HepG2 (cell line): ENCODE measurements around the gene SRI. TPM values are rescaled to one million over a fixed set of nuclear protein-coding genes. Genes with fewer than 3 reads are reported as not detected.
"Not testable (repeated sequence)": the region's sequence is repeated elsewhere in the genome, so short reads cannot be mapped to it uniquely, and the experiment has no call there.

Experiments
- ATAC-seq: fragments of 200-7000 bp; cut with Tn5 transposase; 3 replicates; pipeline ENCODE4 v1.9.1; 2020; ENCODE audit warnings: mild to moderate bottlenecking, moderate library complexity
- BruUV-seq: library from RNA; stranded (reverse); fragments of 400-500 nt; replicated peaks from 2 replicates; lab custom pipeline; 2021; lab: Mats Ljungman, UMichigan
- CTCF ChIA-PET: fragments of 300-600 bp; formaldehyde crosslinking; extraction: SDS; loops from one replicate; lab custom pipeline; 2021; ENCODE audit warnings: low total read pairs, inconsistent platforms, low intra/inter-chr PET ratio; lab: Yijun Ruan, JAX
- POLR2A ChIA-PET: fragments of 350-600 bp; sonication (Branson Sonifier 250); formaldehyde crosslinking; loops from one replicate; lab custom pipeline; 2020; ENCODE audit warnings: antibody characterized with exemption, inconsistent platforms; lab: Yijun Ruan, JAX
- DNase-seq: peaks from one replicate; pipeline ENCODE4 v3.0.0-alpha.2; 2015; ENCODE audit warnings: low spot score
- FAIRE-seq: peaks from 3 replicates; lab custom pipeline; 2011; peaks lifted over from hg19 to GRCh38; lab: Jason Lieb, UNC
- H2AFZ ChIP-seq: one replicate; pipeline ENCODE4 v1.6.1; 2011; ENCODE audit warnings: low read length, inconsistent platforms
- H3K27ac ChIP-seq: fragments of 300-600 bp; 3 replicates; pipeline ENCODE4 v1.8.0; 2011; ENCODE audit warnings: mixed run types, mild to moderate bottlenecking, mixed read lengths, low read length, inconsistent platforms; ENCODE audit not compliant: insufficient read depth; ENCODE audit errors: extremely low read length
- H3K27me3 ChIP-seq, 2 experiments: fragments of 200-600 bp in 1 of 2; 2 replicates in 1 of 2; 3 replicates in 1 of 2; pipeline versions ENCODE4 v1.6.0 to v1.8.0; 2011; ENCODE audit warnings: low read length in 2 of 2, mild to moderate bottlenecking in 2 of 2, moderate library complexity in 2 of 2, inconsistent platforms in 1 of 2; ENCODE audit not compliant: insufficient read depth in 2 of 2, control insufficient read depth in 1 of 2
- H3K36me3 ChIP-seq, 2 experiments: fragments of 200-600 bp in 1 of 2; replicated peaks in 1 of 2; 2 replicates in 1 of 2; 3 replicates in 1 of 2; pipeline versions ENCODE4 v1.5.1 to v1.8.0; 2011; ENCODE audit warnings: low read length in 2 of 2, inconsistent platforms in 1 of 2; ENCODE audit not compliant: insufficient read depth in 2 of 2, control insufficient read depth in 1 of 2
- H3K4me1 ChIP-seq: 2 replicates; pipeline ENCODE4 v1.5.1; 2012; ENCODE audit warnings: low read length, inconsistent platforms; ENCODE audit not compliant: insufficient read depth
- H3K4me2 ChIP-seq: 2 replicates; pipeline ENCODE4 v1.6.0; 2011; ENCODE audit warnings: low read depth, low read length, inconsistent platforms
- H3K4me3 ChIP-seq, 3 experiments: fragments of 200-600 bp in 1 of 3; sonication (generic), shearing (Covaris generic) in 1 of 3; replicated peaks in 1 of 3; 2 replicates each; pipeline ENCODE4 v1.5.1; 2011 to 2016; ENCODE audit warnings: low read length in 3 of 3, inconsistent platforms in 2 of 3, low read depth in 2 of 3, mild to moderate bottlenecking in 2 of 3, control low read depth in 1 of 3, mixed read lengths in 1 of 3; ENCODE audit not compliant: insufficient read depth in 1 of 3
- H3K79me2 ChIP-seq: one replicate; pipeline ENCODE4 v1.6.1; 2011; ENCODE audit warnings: low read length, inconsistent platforms; ENCODE audit not compliant: insufficient read depth
- H3K9ac ChIP-seq: 2 replicates; pipeline ENCODE4 v1.6.0; 2011; ENCODE audit warnings: mild to moderate bottlenecking, low read depth, low read length, inconsistent platforms; ENCODE audit not compliant: insufficient read depth
- H3K9me3 ChIP-seq: 2 replicates; pipeline ENCODE4 v1.5.1; 2012; ENCODE audit warnings: mild to moderate bottlenecking, low read length
- H4K20me1 ChIP-seq: 2 replicates; pipeline ENCODE4 v1.6.0; 2011; ENCODE audit warnings: inconsistent platforms, mild to moderate bottlenecking, low read length, moderate library complexity; ENCODE audit not compliant: insufficient read depth
- SRY ChIP-seq: sonication (generic); formaldehyde crosslinking; IDR thresholded peaks from 2 replicates; pipeline ENCODE4 v1.8.0; 2022; ENCODE audit warnings: mild to moderate bottlenecking, missing genetic modification reagents
- ZNF780A ChIP-seq: sonication (generic); formaldehyde crosslinking; IDR thresholded peaks from 2 replicates; pipeline ENCODE4 v1.8.0; 2022; ENCODE audit warnings: mild to moderate bottlenecking, missing genetic modification reagents, moderate library complexity
- WGBS: methylation state at CpG from one replicate; pipeline ENCODE4 v1.1.6; 2017; ENCODE audit warnings: low lambda C conversion rate; 5-methylcytosine and 5-hydroxymethylcytosine counted together
- in situ Hi-C: cut with HindIII; loops from 2 replicates; pipeline ENCODE4 v1.10.0; 2017; ENCODE audit warnings: low pct_unique_long_range_greater_than_20kb; ENCODE audit not compliant: extremely low pct_ligation_motif_present
- intact Hi-C: fragments of 100-400 bp; cut with micrococcal nuclease; formaldehyde crosslinking; loops from one replicate; pipeline ENCODE4 v1.10.0; 2022; ENCODE audit not compliant: unreplicated experiment
- polyA plus RNA-seq, 8 experiments: library from polyadenylated mRNA; depleted of rRNA in 3 of 8; stranded (reverse) in 7 of 8; unstranded in 1 of 8; fragments of >200 nt; fragmentation: Illumina TruSeq in 4 of 8; extraction: Trizol in 4 of 8; gene quantifications; 2 replicates each; pipeline versions ENCODE4 v1.2.1 to v1.2.3, GENCODE V29; 2011 to 2016; ENCODE audit warnings: low read depth in 4 of 8, missing spikeins in 1 of 8, mixed read lengths in 1 of 8; ENCODE audit not compliant: insufficient read depth in 1 of 8
- total RNA-seq, 5 experiments: library from RNA; depleted of rRNA; stranded (reverse); fragments of >200 nt; fragmentation: Illumina TruSeq; extraction: Trizol; gene quantifications; 2 replicates each; pipeline ENCODE4 v1.2.3, GENCODE V29; 2016; ENCODE audit warnings: low read depth in 1 of 5
- TF ChIP-seq, protein P1 (sequence below): sonication (generic); formaldehyde crosslinking; IDR thresholded peaks from 2 replicates; pipeline ENCODE4 v1.4.0; 2020; ENCODE audit warnings: missing genetic modification reagents, borderline replicate concordance
- TF ChIP-seq, protein P2 (sequence below): sonication (generic); formaldehyde crosslinking; IDR thresholded peaks from 2 replicates; pipeline ENCODE4 v1.4.0; 2020; ENCODE audit warnings: low read depth, mild to moderate bottlenecking, missing genetic modification reagents

SRI gene
- total and polyA plus RNA-seq, 2 of the 13 experiments (the other 11 are each of a cell fraction or from before 2014, with no cell fraction given), result 0.33 TPM; not detected in 1

DNA sequence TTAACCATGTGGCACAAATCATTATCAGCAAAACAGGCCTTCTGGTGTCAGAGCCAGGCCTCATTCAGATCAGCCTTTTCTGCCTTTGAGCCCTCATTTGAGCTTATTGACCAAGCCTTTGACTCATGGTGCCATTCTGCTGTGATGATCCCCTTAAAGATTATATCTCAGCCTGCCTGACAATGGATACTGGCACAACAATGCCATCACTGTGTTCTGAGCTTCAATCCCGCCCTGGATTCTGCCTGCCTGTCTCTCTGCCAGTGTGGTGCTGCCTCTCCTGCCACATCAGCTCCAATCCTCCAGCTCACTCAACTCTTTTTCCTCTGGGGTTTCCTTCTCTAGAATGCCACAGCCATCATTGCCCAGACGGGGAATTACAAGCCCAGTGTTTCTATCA is 52.6 kb downstream of the SRI start:
- Histone ChIP-seq H3K27me3 (no peaks in the 10 kb centered on the region), H3K4me1 (no peaks in the 10 kb centered on the region), H3K36me3 (no peaks in the 10 kb centered on the region), H3K4me2 (no peak overlapping the region), H4K20me1 (no peaks in the 10 kb centered on the region), H2AFZ (no peak overlapping the region), H3K9ac (no peak overlapping the region), H3K9me3 (no peaks in the 10 kb centered on the region), H3K27ac (no peak overlapping the region), H3K79me2 (no peaks in the 10 kb centered on the region), H3K4me3 (no peak overlapping the region)
- DNase-seq (no peak), FAIRE-seq (no peak), ATAC-seq (no peak)
- no TSS peak for BruUV-seq
- ChIA-PET POLR2A (no interaction called here), CTCF (no interaction called here)
- intact Hi-C loops, result loop anchor here (5.0 to 10.0 kb wide), 2 partner anchors 40 to 232 kb away; partner anchors contain the start of gene ADAM22
- in situ Hi-C loops, result no loop called here
- TF ChIP-seq, protein P1, sequence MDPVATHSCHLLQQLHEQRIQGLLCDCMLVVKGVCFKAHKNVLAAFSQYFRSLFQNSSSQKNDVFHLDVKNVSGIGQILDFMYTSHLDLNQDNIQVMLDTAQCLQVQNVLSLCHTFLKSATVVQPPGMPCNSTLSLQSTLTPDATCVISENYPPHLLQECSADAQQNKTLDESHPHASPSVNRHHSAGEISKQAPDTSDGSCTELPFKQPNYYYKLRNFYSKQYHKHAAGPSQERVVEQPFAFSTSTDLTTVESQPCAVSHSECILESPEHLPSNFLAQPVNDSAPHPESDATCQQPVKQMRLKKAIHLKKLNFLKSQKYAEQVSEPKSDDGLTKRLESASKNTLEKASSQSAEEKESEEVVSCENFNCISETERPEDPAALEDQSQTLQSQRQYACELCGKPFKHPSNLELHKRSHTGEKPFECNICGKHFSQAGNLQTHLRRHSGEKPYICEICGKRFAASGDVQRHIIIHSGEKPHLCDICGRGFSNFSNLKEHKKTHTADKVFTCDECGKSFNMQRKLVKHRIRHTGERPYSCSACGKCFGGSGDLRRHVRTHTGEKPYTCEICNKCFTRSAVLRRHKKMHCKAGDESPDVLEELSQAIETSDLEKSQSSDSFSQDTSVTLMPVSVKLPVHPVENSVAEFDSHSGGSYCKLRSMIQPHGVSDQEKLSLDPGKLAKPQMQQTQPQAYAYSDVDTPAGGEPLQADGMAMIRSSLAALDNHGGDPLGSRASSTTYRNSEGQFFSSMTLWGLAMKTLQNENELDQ (CRISPR knock-in tag), result no peak
- TF ChIP-seq ZNF780A (CRISPR knock-in tag), result no peak
- 69% methylated on average over 2 of the region's 2 CpGs for WGBS

DNA sequence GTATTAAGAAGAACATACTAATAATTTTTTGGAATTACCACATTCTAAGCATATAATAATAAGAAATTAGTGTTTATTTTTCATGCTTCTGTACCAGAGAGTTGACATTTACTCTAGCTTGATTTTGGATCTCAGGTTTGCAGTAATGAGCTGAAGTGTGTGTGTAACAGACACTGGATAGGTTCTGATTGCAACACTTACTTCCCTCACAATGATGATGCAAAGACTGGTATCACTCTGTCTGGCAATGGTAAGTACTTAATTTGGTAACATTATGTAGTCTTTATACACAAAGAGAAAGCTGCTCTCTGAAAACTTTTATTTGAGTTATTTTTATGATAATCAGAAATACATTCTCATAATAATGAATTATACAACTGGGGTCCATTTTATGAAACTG is 54.1 kb downstream of the SRI start:
- Histone ChIP-seq H3K27me3 (no peaks in the 10 kb centered on the region), H3K36me3 (no peaks in the 10 kb centered on the region), H3K4me2 (no peak overlapping the region), H4K20me1 (no peaks in the 10 kb centered on the region), H3K9ac (no peak overlapping the region), H3K9me3 (no peaks in the 10 kb centered on the region), H3K4me3 (no peak overlapping the region), H2AFZ (no peak overlapping the region), H3K27ac (no peak overlapping the region), H3K4me1 (no peaks in the 10 kb centered on the region), H3K79me2 (no peaks in the 10 kb centered on the region)
- ChIA-PET CTCF (no interaction called here), POLR2A (no interaction called here)
- TF ChIP-seq, protein P2, sequence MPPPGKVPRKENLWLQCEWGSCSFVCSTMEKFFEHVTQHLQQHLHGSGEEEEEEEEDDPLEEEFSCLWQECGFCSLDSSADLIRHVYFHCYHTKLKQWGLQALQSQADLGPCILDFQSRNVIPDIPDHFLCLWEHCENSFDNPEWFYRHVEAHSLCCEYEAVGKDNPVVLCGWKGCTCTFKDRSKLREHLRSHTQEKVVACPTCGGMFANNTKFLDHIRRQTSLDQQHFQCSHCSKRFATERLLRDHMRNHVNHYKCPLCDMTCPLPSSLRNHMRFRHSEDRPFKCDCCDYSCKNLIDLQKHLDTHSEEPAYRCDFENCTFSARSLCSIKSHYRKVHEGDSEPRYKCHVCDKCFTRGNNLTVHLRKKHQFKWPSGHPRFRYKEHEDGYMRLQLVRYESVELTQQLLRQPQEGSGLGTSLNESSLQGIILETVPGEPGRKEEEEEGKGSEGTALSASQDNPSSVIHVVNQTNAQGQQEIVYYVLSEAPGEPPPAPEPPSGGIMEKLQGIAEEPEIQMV (CRISPR knock-in tag), result no peak
- no peak for TF ChIP-seq SRY
- in situ Hi-C loops (no loop called here), intact Hi-C loops (loop anchor here (5.0 to 10.0 kb wide), 2 partner anchors 38 to 231 kb away; partner anchors contain the start of gene ADAM22)
- no peak for DNase-seq
- FAIRE-seq, result no peak
- no TSS peak for BruUV-seq
- ATAC-seq, result no peak

DNA sequence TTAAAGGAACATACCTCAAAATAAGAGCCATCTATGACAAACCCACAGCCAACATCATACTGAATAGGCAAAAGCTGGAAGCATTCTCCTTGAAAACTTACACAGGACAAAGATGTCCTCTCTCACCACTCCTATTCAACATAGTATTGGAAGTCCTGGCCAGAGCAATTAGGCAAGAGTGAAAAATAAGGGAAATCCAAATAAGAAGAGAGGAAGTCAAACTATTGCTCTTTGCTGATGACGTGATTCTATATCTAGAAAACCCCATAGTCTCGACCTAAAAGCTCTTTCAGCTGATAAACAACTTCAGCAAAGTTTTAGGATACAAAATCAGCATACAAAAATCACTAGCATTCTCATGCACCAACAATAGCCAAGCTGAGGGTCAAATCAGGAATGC is 60.1 kb downstream of the SRI start:
- H3K36me3 ChIP-seq, H3K4me1 ChIP-seq, BruUV-seq, DNase-seq, H3K4me3 ChIP-seq, H3K9me3 ChIP-seq, H3K9ac ChIP-seq, FAIRE-seq, H3K27ac ChIP-seq, H3K79me2 ChIP-seq, POLR2A ChIA-PET, CTCF ChIA-PET, H2AFZ ChIP-seq, ATAC-seq, H3K4me2 ChIP-seq, in situ Hi-C loops, H3K27me3 ChIP-seq, H4K20me1 ChIP-seq: not testable (repeated sequence)
- intact Hi-C loops, result loop anchor here (10.0 kb wide), 1 partner anchor 225 kb away; the partner anchor contains the start of gene ADAM22
- 29% methylated on average over 2 of the region's 2 CpGs for WGBS
